ENCODE measurements around the gene P2RX7.

Gene P2RX7

GRCh38 chr12:121184425-121184824 is 51.7 kb downstream of the P2RX7 start:
- H3K79me2 ChIP-seq, result no peaks in the 10 kb centered on the region
- no peaks in the 10 kb centered on the region for H3K27me3 ChIP-seq (ENCODE audit: control insufficient read depth, insufficient read depth, low read length)
- no peak overlapping the region for H3K4me2 ChIP-seq (ENCODE audit: low read length)
- H3K9ac ChIP-seq, result no peak overlapping the region
- no peaks in the 10 kb centered on the region for H3K4me1 ChIP-seq
- no peak overlapping the region for H3K4me3 ChIP-seq (ENCODE audit: low read depth, low read length)
- no peak overlapping the region for H2AFZ ChIP-seq
- H3K9me3 ChIP-seq (ENCODE audit: control insufficient read depth, low read length), result no peaks in the 10 kb centered on the region
- no peak overlapping the region for H3K27ac ChIP-seq
- TF ChIP-seq, protein P1, sequence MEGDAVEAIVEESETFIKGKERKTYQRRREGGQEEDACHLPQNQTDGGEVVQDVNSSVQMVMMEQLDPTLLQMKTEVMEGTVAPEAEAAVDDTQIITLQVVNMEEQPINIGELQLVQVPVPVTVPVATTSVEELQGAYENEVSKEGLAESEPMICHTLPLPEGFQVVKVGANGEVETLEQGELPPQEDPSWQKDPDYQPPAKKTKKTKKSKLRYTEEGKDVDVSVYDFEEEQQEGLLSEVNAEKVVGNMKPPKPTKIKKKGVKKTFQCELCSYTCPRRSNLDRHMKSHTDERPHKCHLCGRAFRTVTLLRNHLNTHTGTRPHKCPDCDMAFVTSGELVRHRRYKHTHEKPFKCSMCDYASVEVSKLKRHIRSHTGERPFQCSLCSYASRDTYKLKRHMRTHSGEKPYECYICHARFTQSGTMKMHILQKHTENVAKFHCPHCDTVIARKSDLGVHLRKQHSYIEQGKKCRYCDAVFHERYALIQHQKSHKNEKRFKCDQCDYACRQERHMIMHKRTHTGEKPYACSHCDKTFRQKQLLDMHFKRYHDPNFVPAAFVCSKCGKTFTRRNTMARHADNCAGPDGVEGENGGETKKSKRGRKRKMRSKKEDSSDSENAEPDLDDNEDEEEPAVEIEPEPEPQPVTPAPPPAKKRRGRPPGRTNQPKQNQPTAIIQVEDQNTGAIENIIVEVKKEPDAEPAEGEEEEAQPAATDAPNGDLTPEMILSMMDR (IDR thresholded peaks at IDR 0.05), result no peak
- no peaks in the 10 kb centered on the region for H3K36me3 ChIP-seq (ENCODE audit: control insufficient read depth, insufficient read depth, low read length)

DNA sequence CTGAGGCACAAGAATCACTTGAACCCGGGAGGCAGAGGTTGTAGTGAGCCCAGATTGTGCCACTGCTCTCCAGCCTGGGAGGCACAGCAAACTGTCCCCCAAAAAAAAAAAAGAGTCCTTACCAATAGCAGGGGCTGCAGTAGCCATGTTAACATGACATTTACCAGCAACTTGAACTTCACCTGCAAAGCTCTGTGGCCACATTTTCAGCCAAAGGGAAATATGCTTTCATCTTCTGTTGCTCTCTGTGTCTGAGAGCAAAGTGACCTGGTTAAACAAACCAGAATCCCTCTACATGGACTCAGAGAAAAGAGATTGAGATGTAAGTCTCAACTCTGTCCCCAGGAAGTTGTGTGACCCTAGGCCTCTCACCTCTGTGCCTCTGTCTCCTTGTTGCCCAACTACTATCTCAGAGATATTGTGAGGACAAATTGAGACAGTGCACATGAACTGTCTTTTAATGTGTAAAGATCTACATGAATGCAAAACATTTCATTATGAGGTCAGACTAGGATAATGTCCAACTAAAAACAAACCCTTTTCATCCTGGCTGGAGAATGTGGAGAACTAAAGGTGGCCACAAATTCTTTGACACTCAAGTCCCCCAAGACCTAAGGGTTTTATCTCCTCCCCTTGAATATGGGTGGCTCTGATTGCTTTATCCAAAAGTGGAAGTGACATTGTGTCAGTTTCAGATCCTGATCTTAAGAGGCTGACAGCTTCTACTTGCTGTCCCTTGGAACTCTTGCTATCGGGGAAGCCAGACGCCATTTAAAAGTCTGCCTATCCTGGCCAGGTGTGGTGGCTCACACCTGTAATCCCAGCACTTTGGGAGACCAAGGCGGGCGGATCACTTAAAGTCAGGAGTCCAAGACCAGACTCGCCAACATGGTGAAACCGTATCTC is 52.6 kb downstream of the P2RX7 start:
- Histone ChIP-seq H3K9ac (no peak overlapping the region), H3K4me3 (ENCODE audit: low read depth, low read length) (no peak overlapping the region), H3K79me2 (no peaks in the 10 kb centered on the region), H3K27me3 (ENCODE audit: control insufficient read depth, insufficient read depth, low read length) (no peaks in the 10 kb centered on the region), H2AFZ (no peak overlapping the region), H3K4me2 (ENCODE audit: low read length) (no peak overlapping the region), H3K36me3 (ENCODE audit: control insufficient read depth, insufficient read depth, low read length) (no peaks in the 10 kb centered on the region), H3K4me1 (no peaks in the 10 kb centered on the region), H3K9me3 (ENCODE audit: control insufficient read depth, low read length) (no peaks in the 10 kb centered on the region), H3K27ac (no peak overlapping the region)
- TF ChIP-seq, protein P1 (IDR thresholded peaks at IDR 0.05), result no peak

DNA sequence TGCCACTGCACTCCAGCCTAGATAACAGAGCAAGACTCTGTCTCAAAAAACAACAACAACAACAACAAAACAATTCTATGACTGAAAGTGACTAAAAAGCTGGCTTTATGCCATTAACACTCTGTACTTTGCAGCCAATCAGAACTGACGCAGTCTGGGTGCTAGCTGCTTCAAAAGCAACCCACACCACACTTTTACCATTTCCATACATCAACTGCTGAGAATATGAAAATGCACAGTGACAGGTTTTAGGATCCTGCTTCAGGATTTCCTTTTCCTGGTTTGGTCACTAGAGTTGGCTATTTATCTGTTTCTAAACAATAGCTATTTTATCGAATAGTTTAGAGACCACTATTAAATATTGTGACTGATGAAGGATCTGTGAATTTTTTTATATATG is 54.1 kb downstream of the P2RX7 start:
- Histone ChIP-seq H3K79me2 (no peaks in the 10 kb centered on the region), H3K4me2 (ENCODE audit: low read length) (no peak overlapping the region), H3K36me3 (ENCODE audit: control insufficient read depth, insufficient read depth, low read length) (no peaks in the 10 kb centered on the region), H2AFZ (no peak overlapping the region), H3K4me3 (ENCODE audit: low read depth, low read length) (no peak overlapping the region), H3K9ac (no peak overlapping the region), H3K27me3 (ENCODE audit: control insufficient read depth, insufficient read depth, low read length) (no peaks in the 10 kb centered on the region), H3K4me1 (no peaks in the 10 kb centered on the region), H3K27ac (no peak overlapping the region), H3K9me3 (ENCODE audit: control insufficient read depth, low read length) (no peaks in the 10 kb centered on the region)
- TF ChIP-seq, protein P1 (IDR thresholded peaks at IDR 0.05), result no peak

- TF ChIP-seq, protein P1 (IDR thresholded peaks at IDR 0.05), result no peak
- Histone ChIP-seq H3K36me3 (ENCODE audit: control insufficient read depth, insufficient read depth, low read length) (no peaks in the 10 kb centered on the region), H3K9ac (no peak overlapping the region), H3K9me3 (ENCODE audit: control insufficient read depth, low read length) (no peaks in the 10 kb centered on the region), H3K79me2 (no peaks in the 10 kb centered on the region), H3K4me2 (ENCODE audit: low read length) (no peak overlapping the region), H3K27me3 (ENCODE audit: control insufficient read depth, insufficient read depth, low read length) (no peaks in the 10 kb centered on the region), H3K4me1 (no peaks in the 10 kb centered on the region), H3K27ac (no peak overlapping the region), H2AFZ (no peak overlapping the region), H3K4me3 (ENCODE audit: low read depth, low read length) (no peak overlapping the region)
Observed at GRCh38 chr12:121187501-121187900, 54.8 kb downstream of the P2RX7 start.

- H3K27ac ChIP-seq, result no peak overlapping the region
- H3K9me3 ChIP-seq (ENCODE audit: control insufficient read depth, low read length), result no peaks in the 10 kb centered on the region
- H3K27me3 ChIP-seq (ENCODE audit: control insufficient read depth, insufficient read depth, low read length), result no peaks in the 10 kb centered on the region
- no peaks in the 10 kb centered on the region for H3K79me2 ChIP-seq
- TF ChIP-seq, protein P1 (IDR thresholded peaks at IDR 0.05), result no peak
- no peaks in the 10 kb centered on the region for H3K4me1 ChIP-seq
- H3K4me3 ChIP-seq (ENCODE audit: low read depth, low read length), result no peak overlapping the region
- no peak overlapping the region for H3K4me2 ChIP-seq (ENCODE audit: low read length)
- H3K36me3 ChIP-seq (ENCODE audit: control insufficient read depth, insufficient read depth, low read length), result no peaks in the 10 kb centered on the region
- H2AFZ ChIP-seq, result no peak overlapping the region
- no peak overlapping the region for H3K9ac ChIP-seq
Observed at GRCh38 chr12:121188227-121188626, 55.6 kb downstream of the P2RX7 start.

Measured in parathyroid adenoma (tissue), 2 donors.